ENCODE data around the gene ZGPAT. TPM values are rescaled to one million over a fixed set of nuclear protein-coding genes. Genes with fewer than 3 reads are reported as not detected.

ZGPAT gene
- total RNA-seq, 1 experiment from 2014 or later = 37.9 TPM

- Histone ChIP-seq H3K9me3 (ENCODE audit: low read length) (no peaks in the 10 kb centered on the region), H4K20me1 (ENCODE audit: low read length) (no peaks in the 10 kb centered on the region), H3K4me2 (ENCODE audit: low read length) (peak overlapping the region; percentile 45), H3K27ac (ENCODE audit: low read length) (peak overlapping the region; percentile 84), H3K27me3 (ENCODE audit: low read length) (no peaks in the 10 kb centered on the region), H3F3A (ENCODE audit: low read length, unreplicated experiment) (no peaks in the 10 kb centered on the region), H2AFZ (ENCODE audit: low read length) (no peak overlapping the region), H3K4me3 (ENCODE audit: low read length) (no peak overlapping the region), H3K36me3 (ENCODE audit: low read depth, low read length) (peaks cover 7% of the 10 kb centered on the region; the same call in 1 of the 2 replicates), H3K9ac (ENCODE audit: low read length) (peak overlapping the region; percentile 44), H3K9me2 (replicated peaks; ENCODE audit: low read length) (no peaks in the 10 kb centered on the region), H3K79me2 (ENCODE audit: low read length) (peaks cover 7% of the 10 kb centered on the region), H3K4me1 (ENCODE audit: insufficient read depth, low read length) (peaks cover 34% of the 10 kb centered on the region)
- TF ChIP-seq EZH2phosphoT487 (IDR thresholded peaks at IDR 0.05; ENCODE audit: borderline replicate concordance, low read length) (peak; percentile 97), EZH2 (IDR thresholded peaks at IDR 0.05; ENCODE audit: low read length, unreplicated experiment) (no peak)
- POLR2A ChIA-PET (ENCODE audit: unreplicated experiment) = interaction anchor here (0.5 to 1.2 kb wide), 4 partner anchors 13 to 183 kb away, joined by 3 to 6 read pairs (median 4); partner anchors contain the start of gene TPD52L2
- CTCF ChIA-PET = interaction anchor here (1.7 kb wide), 1 partner anchor 41 kb away, joined by 9 read pairs; no protein-coding TSS in a partner anchor
- intact Hi-C loops (cut with micrococcal nuclease) = loop anchor here (2.0 kb wide), 2 partner anchors 24 to 146 kb away; partner anchors contain the start of genes PTK6 and RTEL1
- TSS peak; percentile 29 for BruUV-seq (replicated peaks)
- DNase-seq (peak; percentile 100), ATAC-seq (peak; percentile 93)
Measured at GRCh38 chr20:63682384-63683139, 25.3 kb upstream of the ZGPAT start.

DNA sequence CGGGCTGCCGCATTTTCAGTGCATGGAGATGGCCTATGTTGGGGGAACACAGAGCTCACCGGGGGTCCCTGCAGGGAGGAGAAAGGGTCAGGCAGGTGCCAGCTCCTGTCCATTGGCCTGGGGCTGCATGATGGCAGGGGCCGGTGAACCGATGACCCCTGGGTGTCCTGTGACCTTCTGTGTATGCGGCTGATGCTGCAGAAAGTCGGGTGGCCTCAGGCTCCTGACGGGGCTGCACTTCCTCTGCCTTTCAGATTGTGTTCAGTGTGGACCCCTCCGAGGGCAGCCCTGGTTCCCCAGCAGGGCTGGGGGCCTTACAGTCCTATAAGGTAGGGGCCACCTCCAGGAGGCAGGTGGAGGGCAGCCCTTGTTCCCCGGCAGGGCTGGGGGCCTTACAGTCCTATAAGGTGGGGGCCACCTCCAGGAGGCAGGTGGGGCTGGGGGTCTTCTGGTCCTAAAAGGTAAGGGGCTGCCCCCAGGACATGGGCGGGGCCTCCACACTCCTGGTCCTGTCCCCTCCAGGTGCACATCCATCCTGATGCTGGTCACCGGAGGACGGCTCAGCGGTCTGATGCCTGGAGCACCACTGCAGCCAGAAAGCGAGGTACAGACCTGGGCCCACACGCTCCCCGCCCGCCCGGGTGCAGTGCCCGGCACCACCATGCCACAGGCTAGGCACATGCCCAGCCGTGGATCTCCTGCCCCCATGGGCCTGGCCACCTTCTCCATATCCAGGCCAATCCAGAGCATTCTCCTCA lies 22.4 kb upstream of the ZGPAT start:
- no TSS peak for BruUV-seq (replicated peaks)
- Histone ChIP-seq H3K4me3 (ENCODE audit: low read length) (no peak overlapping the region), H3K4me1 (ENCODE audit: insufficient read depth, low read length) (peaks cover 34% of the 10 kb centered on the region), H2AFZ (ENCODE audit: low read length) (no peak overlapping the region), H3F3A (ENCODE audit: low read length, unreplicated experiment) (no peaks in the 10 kb centered on the region), H3K9me3 (ENCODE audit: low read length) (no peaks in the 10 kb centered on the region), H3K79me2 (ENCODE audit: low read length) (peaks cover 7% of the 10 kb centered on the region), H3K4me2 (ENCODE audit: low read length) (no peak overlapping the region), H4K20me1 (ENCODE audit: low read length) (no peaks in the 10 kb centered on the region), H3K9me2 (replicated peaks; ENCODE audit: low read length) (no peaks in the 10 kb centered on the region), H3K36me3 (ENCODE audit: low read depth, low read length) (peaks cover 7% of the 10 kb centered on the region; the same call in 1 of the 2 replicates), H3K27me3 (ENCODE audit: low read length) (no peaks in the 10 kb centered on the region), H3K9ac (ENCODE audit: low read length) (no peak overlapping the region), H3K27ac (ENCODE audit: low read length) (no peak overlapping the region)
- ChIA-PET POLR2A (ENCODE audit: unreplicated experiment) (no interaction called here), CTCF (no interaction called here)
- intact Hi-C loops (cut with micrococcal nuclease) = no loop called here
- TF ChIP-seq EZH2 (IDR thresholded peaks at IDR 0.05; ENCODE audit: low read length, unreplicated experiment) (no peak), EZH2phosphoT487 (IDR thresholded peaks at IDR 0.05; ENCODE audit: borderline replicate concordance, low read length) (no peak)
- TF ChIP-seq, protein P1, sequence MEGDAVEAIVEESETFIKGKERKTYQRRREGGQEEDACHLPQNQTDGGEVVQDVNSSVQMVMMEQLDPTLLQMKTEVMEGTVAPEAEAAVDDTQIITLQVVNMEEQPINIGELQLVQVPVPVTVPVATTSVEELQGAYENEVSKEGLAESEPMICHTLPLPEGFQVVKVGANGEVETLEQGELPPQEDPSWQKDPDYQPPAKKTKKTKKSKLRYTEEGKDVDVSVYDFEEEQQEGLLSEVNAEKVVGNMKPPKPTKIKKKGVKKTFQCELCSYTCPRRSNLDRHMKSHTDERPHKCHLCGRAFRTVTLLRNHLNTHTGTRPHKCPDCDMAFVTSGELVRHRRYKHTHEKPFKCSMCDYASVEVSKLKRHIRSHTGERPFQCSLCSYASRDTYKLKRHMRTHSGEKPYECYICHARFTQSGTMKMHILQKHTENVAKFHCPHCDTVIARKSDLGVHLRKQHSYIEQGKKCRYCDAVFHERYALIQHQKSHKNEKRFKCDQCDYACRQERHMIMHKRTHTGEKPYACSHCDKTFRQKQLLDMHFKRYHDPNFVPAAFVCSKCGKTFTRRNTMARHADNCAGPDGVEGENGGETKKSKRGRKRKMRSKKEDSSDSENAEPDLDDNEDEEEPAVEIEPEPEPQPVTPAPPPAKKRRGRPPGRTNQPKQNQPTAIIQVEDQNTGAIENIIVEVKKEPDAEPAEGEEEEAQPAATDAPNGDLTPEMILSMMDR (conservative IDR thresholded peaks at IDR 0.05; ENCODE audit: low read depth, low read length) = no peak
- ATAC-seq (no peak), DNase-seq (no peak)

- Histone ChIP-seq H2AFZ (ENCODE audit: low read length) (no peak overlapping the region), H3K27me3 (ENCODE audit: low read length) (no peaks in the 10 kb centered on the region), H3K9me3 (ENCODE audit: low read length) (no peaks in the 10 kb centered on the region), H3K9ac (ENCODE audit: low read length) (no peak overlapping the region), H4K20me1 (ENCODE audit: low read length) (no peaks in the 10 kb centered on the region), H3F3A (ENCODE audit: low read length, unreplicated experiment) (no peaks in the 10 kb centered on the region), H3K4me3 (ENCODE audit: low read length) (no peak overlapping the region), H3K4me1 (ENCODE audit: insufficient read depth, low read length) (peaks cover 34% of the 10 kb centered on the region), H3K27ac (ENCODE audit: low read length) (peak overlapping the region; percentile 26), H3K79me2 (ENCODE audit: low read length) (peaks cover 7% of the 10 kb centered on the region), H3K4me2 (ENCODE audit: low read length) (no peak overlapping the region), H3K9me2 (replicated peaks; ENCODE audit: low read length) (no peaks in the 10 kb centered on the region), H3K36me3 (ENCODE audit: low read depth, low read length) (peaks cover 7% of the 10 kb centered on the region)
- ChIA-PET CTCF (no interaction called here), POLR2A (ENCODE audit: unreplicated experiment) (interaction anchor here (0.6 kb wide), 1 partner anchor 72 kb away, joined by 5 read pairs; no protein-coding TSS in a partner anchor)
- intact Hi-C loops (cut with micrococcal nuclease) = no loop called here
- no TSS peak for BruUV-seq (replicated peaks)
- no peak for DNase-seq
- no peak for ATAC-seq
- TF ChIP-seq EZH2 (IDR thresholded peaks at IDR 0.05; ENCODE audit: low read length, unreplicated experiment) (no peak), EZH2phosphoT487 (IDR thresholded peaks at IDR 0.05; ENCODE audit: borderline replicate concordance, low read length) (no peak)
- TF ChIP-seq, protein P1 (conservative IDR thresholded peaks at IDR 0.05; ENCODE audit: low read depth, low read length) = no peak
Measured at GRCh38 chr20:63686094-63686491, 21.7 kb upstream of the ZGPAT start.
